GM12878 (cell line): ENCODE results near the gene MAP4. TPM values are rescaled to one million over a fixed set of nuclear protein-coding genes. Genes with fewer than 3 reads are reported as not detected.

Experiments
- ATAC-seq: fragments of 200-7000 bp; cut with Tn5 transposase; 3 replicates; pipeline ENCODE4 v1.9.1; 2020; ENCODE audit warnings: mild to moderate bottlenecking, moderate library complexity
- BruUV-seq: library from RNA; stranded (reverse); fragments of 400-500 nt; replicated peaks from 2 replicates; lab custom pipeline; 2021; lab: Mats Ljungman, UMichigan
- CTCF ChIA-PET: fragments of 300-600 bp; sonication (Branson Sonifier 250); formaldehyde crosslinking; extraction: SDS; loops from one replicate; lab custom pipeline; 2021; ENCODE audit warnings: inconsistent platforms; lab: Yijun Ruan, JAX
- POLR2A ChIA-PET: fragments of 350-600 bp; formaldehyde crosslinking; extraction: SDS; loops from one replicate; lab custom pipeline; 2021; ENCODE audit warnings: inconsistent platforms; lab: Charles Lee
- RAD21 ChIA-PET: fragments of 300-600 bp; sonication (Branson Sonifier 250); formaldehyde crosslinking; loops from one replicate; lab custom pipeline; 2023; ENCODE audit warnings: antibody characterized with exemption; ENCODE audit not compliant: unreplicated experiment; lab: Charles Lee
- SMC1A ChIA-PET: fragments of 300-600 bp; sonication (Branson Sonifier 250); formaldehyde crosslinking; loops from one replicate; lab custom pipeline; 2023; ENCODE audit not compliant: unreplicated experiment, uncharacterized antibody; lab: Charles Lee
- DNase-seq: peaks from one replicate; pipeline ENCODE4 v3.0.0-alpha.2; 2011; ENCODE audit warnings: low read depth, low spot score
- FAIRE-seq: peaks from 3 replicates; lab custom pipeline; 2011; peaks lifted over from hg19 to GRCh38; lab: Jason Lieb, UNC
- H2AFZ ChIP-seq: 2 replicates; pipeline ENCODE4 v1.6.0; 2011; ENCODE audit warnings: low read depth, low read length, control low read depth; ENCODE audit not compliant: control insufficient read depth
- H3K27ac ChIP-seq: 2 replicates; pipeline ENCODE4 v1.5.1; 2011; ENCODE audit warnings: control low read depth; ENCODE audit not compliant: control insufficient read depth, insufficient read depth
- H3K27me3 ChIP-seq, 2 experiments: replicated peaks in 1 of 2; 2 replicates each; pipeline versions ENCODE4 v1.6.0 to v1.6.1; 2011; ENCODE audit warnings: low read length in 1 of 2; ENCODE audit not compliant: control insufficient read depth in 2 of 2, insufficient read depth in 2 of 2
- H3K36me3 ChIP-seq, 2 experiments: 2 replicates each; pipeline ENCODE4 v1.5.1; 2011; ENCODE audit warnings: low read length in 1 of 2; ENCODE audit not compliant: control insufficient read depth in 2 of 2, insufficient read depth in 2 of 2
- H3K4me1 ChIP-seq: 2 replicates; pipeline ENCODE4 v1.6.1; 2011; ENCODE audit warnings: mild to moderate bottlenecking, low read length, moderate library complexity, mixed read lengths; ENCODE audit not compliant: control insufficient read depth, insufficient read depth
- H3K4me2 ChIP-seq: 2 replicates; pipeline ENCODE4 v1.6.0; 2011; ENCODE audit warnings: control low read depth; ENCODE audit not compliant: control insufficient read depth, insufficient read depth
- H3K4me3 ChIP-seq: fragments of 200-600 bp; sonication (generic); 2 replicates; pipeline ENCODE4 v1.5.1; 2016
- H3K79me2 ChIP-seq: 2 replicates; pipeline ENCODE4 v1.6.0; 2011; ENCODE audit warnings: low read length; ENCODE audit not compliant: control insufficient read depth, insufficient read depth
- H3K9ac ChIP-seq: 2 replicates; pipeline ENCODE4 v1.8.0; 2011; ENCODE audit warnings: low read length, control low read depth, mixed read lengths; ENCODE audit not compliant: control insufficient read depth, insufficient read depth
- H3K9me3 ChIP-seq: replicated peaks from 3 replicates; pipeline ENCODE4 v1.5.1; 2011; ENCODE audit warnings: mild to moderate bottlenecking, low read length; ENCODE audit not compliant: control insufficient read depth, insufficient read depth
- H4K20me1 ChIP-seq: 2 replicates; pipeline ENCODE4 v1.6.0; 2011; ENCODE audit not compliant: control insufficient read depth, insufficient read depth
- BACH1 ChIP-seq: fragments of 450-650 bp; IDR thresholded peaks from 2 replicates; pipeline ENCODE4 v1.6.1; 2017; ENCODE audit warnings: mild to moderate bottlenecking, borderline replicate concordance
- CREB1 ChIP-seq: IDR thresholded peaks from 2 replicates; pipeline ENCODE4 v1.6.1; 2012; ENCODE audit warnings: low read depth, mild to moderate bottlenecking, inconsistent platforms
- ELK1 ChIP-seq: IDR thresholded peaks from 2 replicates; pipeline ENCODE4 v1.6.1; 2012; ENCODE audit warnings: low read depth, low read length, improper control_type of control experiment
- KAT2A ChIP-seq: conservative IDR thresholded peaks from 2 replicates; pipeline ENCODE4 v1.6.1; 2011; ENCODE audit warnings: low read depth, low read length; ENCODE audit not compliant: control insufficient read depth
- KDM1A ChIP-seq: fragments of 200-600 bp; sonication (generic); IDR thresholded peaks from 2 replicates; pipeline ENCODE4 v1.6.1; 2016; ENCODE audit warnings: borderline replicate concordance
- MYC ChIP-seq: IDR thresholded peaks from 2 replicates; pipeline ENCODE4 v1.6.1; 2011; ENCODE audit warnings: mild to moderate bottlenecking, low read length, moderate library complexity, inconsistent platforms; ENCODE audit not compliant: insufficient read depth, insufficient replicate concordance, insufficient read length, severe bottlenecking
- RB1 ChIP-seq: fragments of 450-650 bp; formaldehyde crosslinking; IDR thresholded peaks from 2 replicates; pipeline ENCODE4 v1.6.1; 2017; ENCODE audit warnings: mild to moderate bottlenecking, borderline replicate concordance
- WRNIP1 ChIP-seq: IDR thresholded peaks from 2 replicates; pipeline ENCODE4 v1.6.1; 2011; ENCODE audit warnings: low read depth, low read length, improper control_type of control experiment, borderline replicate concordance
- ZNF24 ChIP-seq: fragments of 450-650 bp; IDR thresholded peaks from 2 replicates; pipeline ENCODE4 v1.6.1; 2017; ENCODE audit warnings: antibody characterized with exemption, mild to moderate bottlenecking
- WGBS: methylation state at CpG from one replicate; pipeline ENCODE4 v1.1.6; 2016; ENCODE audit warnings: low lambda C conversion rate; ENCODE audit not compliant: insufficient replicate concordance, insufficient coverage; ENCODE audit errors: missing lambda C conversion rate; 5-methylcytosine and 5-hydroxymethylcytosine counted together
- in situ Hi-C: fragments of 300-500 bp; cut with MboI; formaldehyde crosslinking; loops from 9 replicates; pipeline ENCODE4 v1.14.3; 2018; ENCODE audit warnings: mixed read lengths
- intact Hi-C: fragments of 100-400 bp; cut with micrococcal nuclease; formaldehyde crosslinking; loops from one replicate; pipeline ENCODE4 v1.14.2; 2022; ENCODE audit not compliant: unreplicated experiment
- polyA plus RNA-seq, 11 experiments: library from polyadenylated mRNA; depleted of rRNA in 4 of 11; unstranded in 6 of 11; stranded (reverse) in 5 of 11; fragments of >200 nt; fragmentation: Nextera tagmentation in 4 of 11; fragmentation: Illumina TruSeq in 1 of 11; extraction: Ambion mirVana in 4 of 11; extraction: Trizol in 1 of 11; gene quantifications; 1 replicate in 1 of 11; 2 replicates in 10 of 11; pipeline versions ENCODE4 v1.2.1 to v1.2.3, GENCODE V29; 2011 to 2016; ENCODE audit warnings: inconsistent platforms in 2 of 11, missing spikeins in 2 of 11, low read depth in 1 of 11
- total RNA-seq, 4 experiments: library from RNA; depleted of rRNA in 3 of 4; stranded (reverse); fragments of >200 nt in 3 of 4; fragmentation: Illumina TruSeq in 1 of 4; extraction: Trizol in 1 of 4; gene quantifications; 2 replicates each; pipeline versions ENCODE4 v1.2.1 to v1.2.3, GENCODE V29; 2013 to 2021

Gene MAP4
- total and polyA plus RNA-seq, 10 of the 15 experiments (the other 5 are each of a cell fraction or from before 2014, with no cell fraction given): 22.2 to 145 (median 47.2) TPM

- BruUV-seq: no TSS peak
- Histone ChIP-seq H4K20me1 (no peaks in the 10 kb centered on the region), H3K4me2 (no peak overlapping the region), H3K36me3 (peaks cover 2 to 5% of the 10 kb centered on the region in 2 experiments; a peak in 3 of 4 replicates), H3K4me1 (no peaks in the 10 kb centered on the region), H3K9ac (no peak overlapping the region), H3K9me3 (no peaks in the 10 kb centered on the region)
- intact Hi-C loops: no loop called here
- ATAC-seq (no peak), FAIRE-seq (no peak)
- WGBS: 96% methylated on average over 7 of the region's 7 CpGs
- TF ChIP-seq KDM1A (no peak), RB1 (no peak), MYC (no peak), BACH1 (no peak), ELK1 (no peak), ZNF24 (no peak), KAT2A (no peak), CREB1 (no peak), WRNIP1 (no peak)
- TF ChIP-seq, all 136 proteins: peak for 0
- Histone ChIP-seq H3K4me3 (no peak overlapping the region), H3K27me3 (no peaks in the 10 kb centered on the region), H2AFZ (no peak overlapping the region), H3K79me2 (no peaks in the 10 kb centered on the region), H3K27ac (no peak overlapping the region)
- in situ Hi-C loops: no loop called here
- CTCF ChIA-PET: interaction anchor here (0.9 to 5.3 kb wide), 2 partner anchors 7 to 35 kb away, joined by 3 to 42 read pairs; no protein-coding TSS in a partner anchor
- RAD21 ChIA-PET: no interaction called here
- POLR2A ChIA-PET: interaction anchor here (1.5 kb wide), 1 partner anchor 37 kb away, joined by 3 read pairs; no protein-coding TSS in a partner anchor
- SMC1A ChIA-PET: interaction anchor here (3.1 kb wide), 1 partner anchor 13 kb away, joined by 9 read pairs; no protein-coding TSS in a partner anchor
- no peak for DNase-seq
These were observed 198.6 kb downstream of the MAP4 start for GRCh38 chr3:47817609-47818008.
